GM10847 (cell line): ENCODE results near the gene RNASEH2A.

Source experiments
- POLR2A ChIP-seq: IDR thresholded peaks from 2 replicates; pipeline ENCODE4 v1.6.1; 2011; ENCODE audit not compliant: insufficient read length; ENCODE audit errors: extremely low read depth

The RNASEH2A gene

GRCh38 chr19:12833738-12834565, 27.6 kb downstream of the RNASEH2A start:
- no peak for TF ChIP-seq POLR2A

- no peak for TF ChIP-seq POLR2A
These were observed 28.2 kb downstream of the RNASEH2A start, which contains the start of gene RTBDN for GRCh38 chr19:12834566-12834943. RTBDN (minus strand) TSS chr19:12834579; CDS start chr19:12829979, 4,600 bp downstream.

- TF ChIP-seq POLR2A, result no peak
These were observed 28.8 kb downstream of the RNASEH2A start for GRCh38 chr19:12834976-12835757.

- TF ChIP-seq POLR2A, result no peak
These were observed 30.1 kb downstream of the RNASEH2A start for GRCh38 chr19:12836529-12836863.

- TF ChIP-seq POLR2A, result no peak
These were observed 30.8 kb downstream of the RNASEH2A start for GRCh38 chr19:12837225-12837624.

- no peak for TF ChIP-seq POLR2A
These were observed 31.9 kb downstream of the RNASEH2A start, which contains the start of gene MAST1 for GRCh38 chr19:12838182-12838885. MAST1 (plus strand) TSS chr19:12838515; CDS start chr19:12838573, 58 bp downstream.

- no peak for TF ChIP-seq POLR2A
These were observed 32.7 kb downstream of the RNASEH2A start for GRCh38 chr19:12838886-12839756.

- no peak for TF ChIP-seq POLR2A
These were observed 34.0 kb downstream of the RNASEH2A start for GRCh38 chr19:12840091-12841079.

- no peak for TF ChIP-seq POLR2A
These were observed 34.7 kb downstream of the RNASEH2A start for GRCh38 chr19:12841094-12841493.

GRCh38 chr19:12842511-12842910, 36.1 kb downstream of the RNASEH2A start:
- no peak for TF ChIP-seq POLR2A

- TF ChIP-seq POLR2A, result no peak
These were observed 36.9 kb downstream of the RNASEH2A start for GRCh38 chr19:12843328-12843727.

GRCh38 chr19:12843999-12844732, 37.8 kb downstream of the RNASEH2A start:
- TF ChIP-seq POLR2A, result no peak

- TF ChIP-seq POLR2A, result no peak
These were observed 41.1 kb downstream of the RNASEH2A start for GRCh38 chr19:12847159-12848139.
